Measurements from ENCODE around the gene BABAM2.

GRCh38 chr2:28216331-28216730, 325.8 kb downstream of the BABAM2 start:
- TF ChIP-seq ZNF704 (tag by site-specific recombination; IDR thresholded peaks at IDR 0.05): no peak
- TF ChIP-seq CTCF (tag by site-specific recombination; IDR thresholded peaks at IDR 0.05): no peak
- TF ChIP-seq ZNF157 (tag by site-specific recombination; IDR thresholded peaks at IDR 0.05): no peak
- TF ChIP-seq ZNF140 (tag by site-specific recombination; IDR thresholded peaks at IDR 0.05): no peak
- TF ChIP-seq ZNF24 (tag by site-specific recombination; IDR thresholded peaks at IDR 0.05): no peak
- no peak for TF ChIP-seq TCF7L2 (IDR thresholded peaks at IDR 0.05; ENCODE audit: borderline replicate concordance, low read depth, low read length)
- TF ChIP-seq REPIN1 (tag by site-specific recombination; IDR thresholded peaks at IDR 0.05; ENCODE audit: low read depth): no peak
- no peak for TF ChIP-seq ZNF350 (tag by site-specific recombination; IDR thresholded peaks at IDR 0.05)
- TF ChIP-seq ZNF768 (tag by site-specific recombination; IDR thresholded peaks at IDR 0.05): no peak
- no peak for TF ChIP-seq PATZ1 (tag by site-specific recombination; IDR thresholded peaks at IDR 0.05)
- TF ChIP-seq SCRT2 (tag by site-specific recombination; IDR thresholded peaks at IDR 0.05): no peak
- TF ChIP-seq SETDB1 (IDR thresholded peaks at IDR 0.05; ENCODE audit: insufficient read length, low read length): no peak
